Fibroblast of skin of abdomen (primary cell): Measurements from ENCODE around the gene MAP3K1.

Source experiments
- DNase-seq: peaks from one replicate; pipeline ENCODE4 v3.0.0-alpha.2; 2013

Gene MAP3K1

GRCh38 chr5:56849671-56850070 lies 34.3 kb downstream of the MAP3K1 start:
- DNase-seq = no peak

- no peak for DNase-seq
These were observed 35.1 kb downstream of the MAP3K1 start for GRCh38 chr5:56850423-56850822.

- DNase-seq = no peak
These were observed 36.1 kb downstream of the MAP3K1 start for GRCh38 chr5:56851258-56851941.

- peak; percentile 8 for DNase-seq
These were observed 37.1 kb downstream of the MAP3K1 start for GRCh38 chr5:56852228-56853000.

GRCh38 chr5:56853698-56854097 lies 38.3 kb downstream of the MAP3K1 start:
- no peak for DNase-seq

- no peak for DNase-seq
These were observed 39.6 kb downstream of the MAP3K1 start for GRCh38 chr5:56854920-56855319.

- DNase-seq = no peak
These were observed 41.3 kb downstream of the MAP3K1 start for GRCh38 chr5:56856541-56857178.

GRCh38 chr5:56858777-56859442 lies 43.6 kb downstream of the MAP3K1 start:
- DNase-seq = no peak

GRCh38 chr5:56861893-56862485 lies 46.6 kb downstream of the MAP3K1 start:
- no peak for DNase-seq

GRCh38 chr5:56862909-56863308 lies 47.6 kb downstream of the MAP3K1 start:
- DNase-seq = no peak

- DNase-seq = no peak
These were observed 56.4 kb downstream of the MAP3K1 start for GRCh38 chr5:56871777-56872176.

GRCh38 chr5:56873056-56873455 lies 57.7 kb downstream of the MAP3K1 start:
- DNase-seq = no peak

- peak; percentile 20 for DNase-seq
These were observed 61.0 kb downstream of the MAP3K1 start for GRCh38 chr5:56876327-56876726.

GRCh38 chr5:56881571-56881970 lies 66.2 kb downstream of the MAP3K1 start:
- DNase-seq = no peak

GRCh38 chr5:56893251-56893951 lies 78.1 kb downstream of the MAP3K1 start:
- no peak for DNase-seq

- DNase-seq = no peak
These were observed 81.4 kb downstream of the MAP3K1 start for GRCh38 chr5:56896763-56897162.

- no peak for DNase-seq
These were observed 82.9 kb downstream of the MAP3K1 start for GRCh38 chr5:56898213-56898612.

GRCh38 chr5:56900395-56900794 lies 85.0 kb downstream of the MAP3K1 start:
- peak; percentile 39 for DNase-seq

- peak; percentile 34 for DNase-seq
These were observed 85.7 kb downstream of the MAP3K1 start for GRCh38 chr5:56900858-56901578.

GRCh38 chr5:56908942-56909293 lies 93.6 kb downstream of the MAP3K1 start:
- DNase-seq = no peak
